B cell (primary cell): ENCODE data around the gene USP53. TPM values are rescaled to one million over a fixed set of nuclear protein-coding genes. Genes with fewer than 3 reads are reported as not detected.

Source experiments
- ATAC-seq: fragments of 200-7000 bp; cut with Tn5 transposase; one replicate; pipeline ENCODE4 v1.10.0; 2021; ENCODE audit warnings: low read depth, mild to moderate bottlenecking, moderate number of reproducible peaks, moderate library complexity
- CTCF ChIA-PET: fragments of 350-600 bp; sonication (Branson Sonifier 250); formaldehyde crosslinking; loops from one replicate; lab custom pipeline; 2021; ENCODE audit warnings: antibody characterized with exemption, inconsistent platforms; lab: Charles Lee
- POLR2A ChIA-PET: fragments of 350-600 bp; sonication (Branson Sonifier 250); formaldehyde crosslinking; loops from one replicate; lab custom pipeline; 2021; ENCODE audit warnings: antibody characterized with exemption; lab: Charles Lee
- DNase-seq: peaks from one replicate; pipeline ENCODE4 v3.0.0; 2013
- H2AFZ ChIP-seq: 2 replicates; pipeline ENCODE4 v1.6.1; 2012; ENCODE audit warnings: mild to moderate bottlenecking, low read depth, low read length; ENCODE audit not compliant: insufficient read depth, poor library complexity, severe bottlenecking
- H3K27ac ChIP-seq, 2 donors: 1 replicate in 1 of 2; 2 replicates in 1 of 2; pipeline ENCODE4 v1.5.1; 2012 to 2013; ENCODE audit warnings: low read length in 2 of 2, mild to moderate bottlenecking in 2 of 2, moderate library complexity in 1 of 2
- H3K27me3 ChIP-seq, 4 experiments: fragments of 200-600 bp in 1 of 4; sonication (generic) in 1 of 4; replicated peaks in 1 of 4; 1 replicate in 2 of 4; 2 replicates in 2 of 4; pipeline versions ENCODE4 v1.6.1 to v1.7.0; 2013 to 2016; ENCODE audit warnings: low read length in 3 of 4, mild to moderate bottlenecking in 2 of 4, mixed read lengths in 1 of 4, moderate library complexity in 1 of 4; ENCODE audit not compliant: insufficient read depth in 4 of 4, control insufficient read depth in 3 of 4; ENCODE audit errors: control extremely low read depth in 1 of 4
- H3K36me3 ChIP-seq, 2 experiments: replicated peaks in 1 of 2; 1 replicate in 1 of 2; 2 replicates in 1 of 2; pipeline versions ENCODE4 v1.6.1 to v1.7.1; 2013; ENCODE audit warnings: low read length in 1 of 2; ENCODE audit not compliant: insufficient read depth in 2 of 2, control insufficient read depth in 1 of 2; ENCODE audit errors: control extremely low read depth in 1 of 2, extremely low read depth in 1 of 2
- H3K4me1 ChIP-seq, 2 donors: fragments of 200-600 bp in 1 of 2; sonication (generic) in 1 of 2; 1 replicate in 1 of 2; 2 replicates in 1 of 2; pipeline versions ENCODE4 v1.5.1 to v1.6.1; 2013 to 2017; ENCODE audit warnings: low read length in 2 of 2; ENCODE audit not compliant: control insufficient read depth in 2 of 2, insufficient read depth in 2 of 2
- H3K4me2 ChIP-seq: replicated peaks from 2 replicates; pipeline ENCODE3; 2012; ENCODE audit warnings: mild to moderate bottlenecking, low read depth, low read length; ENCODE audit not compliant: poor library complexity, severe bottlenecking
- H3K4me3 ChIP-seq, 5 experiments: fragments of 200-600 bp in 1 of 5; sonication (generic) in 1 of 5; 1 replicate in 3 of 5; 2 replicates in 2 of 5; pipeline versions ENCODE4 v1.5.1 to v1.7.0; 2011 to 2016; ENCODE audit warnings: low read length in 4 of 5, mild to moderate bottlenecking in 4 of 5, low read depth in 2 of 5, control low read depth in 1 of 5, moderate library complexity in 1 of 5; ENCODE audit not compliant: insufficient read depth in 1 of 5; ENCODE audit errors: control extremely low read depth in 1 of 5, extremely low read depth in 1 of 5
- H3K79me2 ChIP-seq: fragments of 200-600 bp; sonication (generic); one replicate; pipeline ENCODE4 v1.6.0; 2016; ENCODE audit warnings: low read length; ENCODE audit not compliant: control insufficient read depth, insufficient read depth
- H3K9ac ChIP-seq: fragments of 200-600 bp; sonication (generic); 2 replicates; pipeline ENCODE4 v1.6.1; 2017; ENCODE audit warnings: mild to moderate bottlenecking, low read length, moderate library complexity
- H3K9me3 ChIP-seq, 3 donors: one replicate each; pipeline versions ENCODE4 v1.6.1 to v1.7.1; 2013; ENCODE audit warnings: low read length in 2 of 3; ENCODE audit not compliant: control insufficient read depth in 2 of 3, insufficient read depth in 1 of 3; ENCODE audit errors: control extremely low read depth in 1 of 3
- H4K20me1 ChIP-seq: 2 replicates; pipeline ENCODE4 v1.6.0; 2012; ENCODE audit warnings: mild to moderate bottlenecking, low read length; ENCODE audit not compliant: insufficient read depth, control insufficient read depth, poor library complexity, severe bottlenecking
- H3K27ac Mint-ChIP-seq: one replicate; pipeline ENCODE4 v1.8.0; 2021; ENCODE audit warnings: mixed read lengths
- H3K27me3 Mint-ChIP-seq: one replicate; pipeline ENCODE4 v1.8.0; 2021; ENCODE audit warnings: mixed read lengths
- H3K4me1 Mint-ChIP-seq: one replicate; pipeline ENCODE4 v1.8.0; 2021; ENCODE audit warnings: mixed read lengths
- H3K4me3 Mint-ChIP-seq: one replicate; pipeline ENCODE4 v1.8.0; 2021; ENCODE audit warnings: mixed read lengths
- H3K9me3 Mint-ChIP-seq: one replicate; pipeline ENCODE4 v1.8.0; 2022; ENCODE audit warnings: mixed read lengths; ENCODE audit not compliant: insufficient read depth
- EZH2 ChIP-seq: IDR thresholded peaks from 2 replicates; pipeline ENCODE4 v1.6.1; 2012; ENCODE audit warnings: borderline replicate concordance, low read depth, mild to moderate bottlenecking, moderate library complexity, low read length; ENCODE audit not compliant: insufficient read depth, poor library complexity, severe bottlenecking
- WGBS: methylation state at CpG from one replicate; pipeline ENCODE4 v1.1.5; 2013; ENCODE audit warnings: missing lambda C conversion rate; ENCODE audit not compliant: insufficient coverage; 5-methylcytosine and 5-hydroxymethylcytosine counted together
- intact Hi-C: fragments of 100-400 bp; cut with micrococcal nuclease; formaldehyde crosslinking; loops from one replicate; pipeline ENCODE4 v1.10.0; 2022
- polyA plus RNA-seq: library from polyadenylated mRNA; depleted of rRNA; stranded (reverse); fragments of >200 nt; gene quantifications from 2 replicates; pipeline ENCODE4 v1.2.3, GENCODE V29; 2012
- total RNA-seq, 2 donors: library from RNA; stranded (reverse); fragments of 120-200 nt in 1 of 2; gene quantifications; 1 replicate in 1 of 2; 2 replicates in 1 of 2; pipeline versions ENCODE4 v1.2.3 to v1.2.4, GENCODE V29; 2013 to 2022
- TF ChIP-seq, protein P1 (sequence below): fragments of 200-600 bp; IDR thresholded peaks from one replicate; pipeline ENCODE4 v1.8.0; 2022; ENCODE audit warnings: antibody characterized with exemption, mild to moderate bottlenecking

USP53 gene
- total and polyA plus RNA-seq, 2 donors (not counting 1 experiment from before 2014, with no cell fraction given) = 12.9 to 45.0 TPM

DNA sequence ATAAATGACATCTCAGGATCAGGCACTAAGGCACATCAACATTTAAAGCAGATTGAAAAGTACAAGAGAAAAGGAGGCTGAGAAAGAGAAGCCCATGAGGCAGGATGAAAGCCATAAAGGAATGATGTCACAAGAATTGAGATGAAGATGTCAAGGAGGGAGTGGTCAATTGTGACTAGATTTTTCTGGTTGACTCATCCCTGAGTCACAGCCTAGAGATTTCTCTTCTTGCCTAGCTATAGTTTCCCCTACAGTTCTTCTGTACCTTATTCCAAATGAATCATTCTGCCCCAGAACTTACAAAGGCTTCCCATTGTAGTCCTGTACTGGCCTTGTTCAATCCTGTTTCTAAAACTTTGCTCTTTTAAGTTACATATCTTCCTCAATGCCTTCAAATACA is 3.4 kb upstream of the USP53 start:
- no peak for TF ChIP-seq EZH2
- TF ChIP-seq, protein P1, sequence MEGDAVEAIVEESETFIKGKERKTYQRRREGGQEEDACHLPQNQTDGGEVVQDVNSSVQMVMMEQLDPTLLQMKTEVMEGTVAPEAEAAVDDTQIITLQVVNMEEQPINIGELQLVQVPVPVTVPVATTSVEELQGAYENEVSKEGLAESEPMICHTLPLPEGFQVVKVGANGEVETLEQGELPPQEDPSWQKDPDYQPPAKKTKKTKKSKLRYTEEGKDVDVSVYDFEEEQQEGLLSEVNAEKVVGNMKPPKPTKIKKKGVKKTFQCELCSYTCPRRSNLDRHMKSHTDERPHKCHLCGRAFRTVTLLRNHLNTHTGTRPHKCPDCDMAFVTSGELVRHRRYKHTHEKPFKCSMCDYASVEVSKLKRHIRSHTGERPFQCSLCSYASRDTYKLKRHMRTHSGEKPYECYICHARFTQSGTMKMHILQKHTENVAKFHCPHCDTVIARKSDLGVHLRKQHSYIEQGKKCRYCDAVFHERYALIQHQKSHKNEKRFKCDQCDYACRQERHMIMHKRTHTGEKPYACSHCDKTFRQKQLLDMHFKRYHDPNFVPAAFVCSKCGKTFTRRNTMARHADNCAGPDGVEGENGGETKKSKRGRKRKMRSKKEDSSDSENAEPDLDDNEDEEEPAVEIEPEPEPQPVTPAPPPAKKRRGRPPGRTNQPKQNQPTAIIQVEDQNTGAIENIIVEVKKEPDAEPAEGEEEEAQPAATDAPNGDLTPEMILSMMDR = no peak
- H3K4me1 Mint-ChIP-seq = peaks cover 51% of the 10 kb centered on the region
- DNase-seq = no peak

DNA sequence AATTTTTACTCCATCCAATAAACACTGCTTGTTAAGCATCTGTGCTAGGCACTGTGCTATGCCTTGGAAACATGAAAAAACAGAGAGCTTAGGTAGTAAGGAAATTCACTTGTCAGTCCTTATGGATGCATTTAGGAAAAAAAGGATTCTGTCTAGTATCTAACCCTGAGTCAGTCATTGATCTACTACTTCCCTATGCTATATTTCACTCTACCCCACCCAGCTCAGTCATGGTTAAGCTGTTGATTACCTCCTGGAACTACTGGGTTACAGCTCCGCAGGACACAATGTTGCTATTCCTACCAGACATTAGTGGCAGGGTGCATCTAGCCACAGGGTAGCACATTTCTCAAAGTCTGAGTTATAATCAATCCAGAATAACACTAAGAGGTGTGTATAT is 2.9 kb upstream of the USP53 start:
- TF ChIP-seq EZH2 = no peak
- TF ChIP-seq, protein P1 = no peak
- intact Hi-C loops = no loop called here
- H3K4me3 Mint-ChIP-seq = no peak overlapping the region
- Histone ChIP-seq H3K27ac (no peak overlapping the region), H3K4me1 (peaks cover 2 to 15% of the 10 kb centered on the region in 2 donors), H3K36me3 (no peaks in the 10 kb centered on the region), H3K9me3 (no peaks in the 10 kb centered on the region), H3K9ac (no peak overlapping the region), H3K4me3 (no peak overlapping the region), H3K79me2 (no peaks in the 10 kb centered on the region), H2AFZ (no peak overlapping the region), H3K4me2 (no peak overlapping the region), H4K20me1 (no peaks in the 10 kb centered on the region), H3K27me3 (no peaks in the 10 kb centered on the region)
- no peaks in the 10 kb centered on the region for H3K27me3 Mint-ChIP-seq
- no peaks in the 10 kb centered on the region for H3K9me3 Mint-ChIP-seq
- WGBS = no CpG with 5 or more reads among the region's 1 CpG
- no peak for ATAC-seq
- peaks cover 51% of the 10 kb centered on the region for H3K4me1 Mint-ChIP-seq
- CTCF ChIA-PET = no interaction called here
- H3K27ac Mint-ChIP-seq = no peak overlapping the region
- DNase-seq = no peak
- POLR2A ChIA-PET = no interaction called here

More for the DNA sequence above, 3.4 kb upstream of the USP53 start:
- Histone ChIP-seq H2AFZ (no peak overlapping the region), H3K9me3 (no peaks in the 10 kb centered on the region), H4K20me1 (no peaks in the 10 kb centered on the region), H3K4me3 (no peak overlapping the region), H3K27me3 (no peaks in the 10 kb centered on the region), H3K79me2 (no peaks in the 10 kb centered on the region), H3K27ac (no peak overlapping the region), H3K4me1 (peaks cover 2 to 15% of the 10 kb centered on the region in 2 donors), H3K9ac (no peak overlapping the region), H3K36me3 (no peaks in the 10 kb centered on the region), H3K4me2 (no peak overlapping the region)
- ChIA-PET CTCF (no interaction called here), POLR2A (interaction anchor here (0.6 kb wide), 1 partner anchor 866 kb away, joined by 3 read pairs; no protein-coding TSS in a partner anchor)
- Mint-ChIP-seq H3K9me3 (no peaks in the 10 kb centered on the region), H3K4me3 (no peak overlapping the region), H3K27me3 (no peaks in the 10 kb centered on the region), H3K27ac (peak overlapping the region; percentile 42)
- ATAC-seq = no peak
- intact Hi-C loops = no loop called here
